ENCODE results near the gene CBFA2T2. TPM values are rescaled to one million over a fixed set of nuclear protein-coding genes. Genes with fewer than 3 reads are reported as not detected.

The CBFA2T2 gene
- total RNA-seq (2014; rRNA removed; shearing (Covaris generic)), result 3.7 and 4.0 TPM in 2 replicates

DNA sequence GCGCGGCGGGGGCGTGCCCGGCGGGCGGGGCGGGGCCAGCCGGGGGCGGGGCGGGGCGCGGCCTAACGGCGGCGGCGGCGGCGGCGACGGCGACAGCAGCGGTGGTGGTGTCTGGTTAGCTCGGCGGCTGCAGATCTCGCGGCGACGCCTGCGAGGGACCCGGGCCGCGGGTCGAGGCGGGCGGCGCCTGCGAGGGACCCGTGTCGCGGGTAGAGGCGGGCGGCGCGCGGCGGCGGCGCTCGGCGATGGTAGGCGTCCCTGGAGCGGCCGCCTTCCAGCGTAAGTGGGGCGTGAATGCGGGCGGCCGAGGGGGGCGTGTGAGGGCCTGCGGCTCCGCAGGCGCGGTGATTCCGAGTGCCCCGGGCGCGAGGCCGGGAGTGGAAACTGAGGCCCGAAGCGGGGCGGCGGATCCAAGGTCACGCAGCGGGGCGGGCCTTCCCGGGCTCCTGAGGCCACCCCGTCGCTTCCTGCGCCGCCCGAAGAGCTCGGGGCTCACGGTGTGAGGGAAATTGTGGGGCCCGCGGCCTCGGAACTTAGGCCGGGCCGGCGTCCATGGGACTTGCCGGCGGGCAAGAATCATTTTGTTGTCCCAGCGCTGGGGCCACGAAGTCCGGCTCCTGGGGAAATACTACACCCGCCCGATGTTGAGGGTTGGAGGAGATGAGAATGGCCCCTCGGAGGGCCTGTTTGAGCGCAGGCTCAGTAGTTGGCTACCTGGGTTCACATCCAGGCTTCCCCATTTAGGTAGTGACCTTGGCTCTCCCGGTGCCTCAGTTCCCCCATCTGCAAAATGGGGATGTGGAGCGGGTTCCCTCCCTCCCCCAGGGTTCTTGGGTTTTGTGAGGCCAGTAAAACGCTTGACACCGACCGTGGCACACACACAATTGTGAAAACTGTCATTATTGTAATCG, at the start of gene CBFA2T2:
TSS of gene CBFA2T2 (plus strand) at position 74 of the 911 bp plus-strand sequence. CDS start at position 246, 172 bp downstream.

DNA sequence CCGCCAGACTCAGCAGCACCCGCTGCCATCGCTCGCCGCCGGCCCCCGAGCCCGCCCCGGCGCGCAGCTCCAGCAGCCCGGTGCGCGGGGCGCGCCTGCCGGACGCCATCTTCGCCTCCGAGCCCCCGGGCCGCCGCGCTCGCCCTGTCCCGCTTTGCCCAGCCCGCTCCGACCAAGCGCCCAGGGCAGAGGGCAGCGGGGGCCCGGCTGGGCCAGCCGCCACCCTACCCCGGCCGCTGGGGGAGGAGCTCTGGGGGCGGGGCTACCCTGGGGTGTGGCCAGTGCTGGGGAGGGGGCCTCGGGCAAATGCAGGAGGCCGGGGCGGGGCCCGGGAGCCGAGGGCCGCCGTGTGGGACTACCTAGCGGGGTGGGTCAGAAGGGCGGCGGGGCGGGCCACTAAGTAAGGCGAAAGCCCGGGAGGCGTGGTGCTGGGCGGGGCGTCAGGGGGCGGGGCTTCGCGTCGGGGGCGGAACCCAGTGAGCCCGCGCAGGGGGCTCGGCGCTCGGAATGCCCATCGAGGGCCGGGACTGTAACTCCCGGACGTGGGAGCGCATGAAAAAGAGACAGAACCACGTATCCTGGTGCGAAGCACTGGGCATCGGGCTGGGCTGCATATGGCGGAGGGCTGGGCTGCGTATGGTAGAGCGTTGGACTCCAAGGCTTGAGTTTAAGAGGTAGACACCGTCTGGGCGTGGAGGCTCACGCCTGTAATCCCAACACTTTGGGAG, 46.2 kb upstream of the CBFA2T2 start, which contains the start of gene SNTA1:
TSS of gene SNTA1 (minus strand) at position 252 of the 728 bp plus-strand sequence. CDS start at position 109, 143 bp downstream.

DNA sequence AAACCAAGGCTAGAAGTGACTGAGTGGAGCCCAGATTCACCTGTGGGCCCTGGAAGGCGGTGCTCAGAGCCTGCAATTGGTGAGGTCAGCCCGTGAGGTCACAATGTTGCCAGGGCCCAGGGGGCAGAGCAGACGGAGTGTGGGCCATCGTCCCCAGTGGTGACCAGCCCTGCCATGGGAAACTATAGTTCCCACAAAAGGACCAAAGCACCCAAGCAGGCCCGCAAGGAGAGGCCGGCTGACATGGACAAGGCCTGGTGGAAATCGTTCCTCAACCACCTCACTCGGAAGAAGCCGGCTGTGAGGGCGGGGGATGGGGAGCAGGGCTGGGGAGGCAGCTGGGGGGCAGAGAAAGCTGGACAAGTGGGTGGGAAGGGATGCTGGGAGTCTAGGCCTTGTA, 172.3 kb downstream of the CBFA2T2 start, which contains the start of gene C20orf144:
TSS of gene C20orf144 (plus strand) at position 156 of the 400 bp plus-strand sequence. CDS start at position 175, 19 bp downstream.

GRCh38 chr20:33666293-33667244, 176.7 kb downstream of the CBFA2T2 start, which contains the start of gene ACTL10:
Gene ACTL10, plus strand, starts transcription at chr20:33666943. Its CDS starts 555 bp downstream, at chr20:33667498.

DNA sequence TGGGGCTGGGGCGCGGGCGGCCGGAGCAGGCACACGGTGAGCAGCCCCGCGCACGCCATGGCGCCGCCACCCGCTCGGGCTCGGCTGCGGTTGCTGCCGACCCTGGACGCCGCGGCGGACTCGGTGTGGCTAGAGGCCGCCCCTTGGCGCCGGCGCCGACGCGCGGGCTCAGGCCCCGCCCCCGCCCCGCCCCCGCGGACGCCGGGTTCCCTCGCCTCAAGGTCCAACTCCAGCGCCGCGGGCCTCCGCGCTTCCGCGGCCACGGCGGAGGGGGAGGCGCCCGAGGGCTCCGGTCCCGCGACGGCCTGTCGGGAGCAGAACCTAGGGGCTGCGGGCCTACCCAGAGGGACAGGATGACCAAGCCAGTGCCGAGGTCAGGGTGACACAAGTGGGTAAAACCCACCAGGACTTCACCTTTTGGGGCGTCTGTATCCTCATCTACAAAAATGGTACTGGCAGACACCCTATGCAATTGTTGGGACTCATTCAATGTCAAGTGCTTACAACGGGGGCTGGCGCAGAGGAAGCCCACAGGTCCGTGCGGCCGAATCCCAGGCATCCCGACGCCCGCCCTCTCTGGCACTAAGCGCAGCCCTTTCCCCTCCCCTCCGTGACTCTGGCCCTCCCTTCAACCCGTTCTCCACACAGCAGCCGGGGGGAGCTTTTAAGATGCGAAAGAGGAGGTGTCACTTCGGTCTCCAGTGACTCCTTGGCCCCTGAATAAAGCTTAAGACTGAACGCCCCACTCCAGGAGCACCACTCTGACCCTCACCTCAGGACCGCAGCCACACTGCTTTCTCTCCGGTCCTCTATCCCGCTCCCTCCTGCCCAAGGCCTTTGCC, 184.6 kb downstream of the CBFA2T2 start, which contains the start of gene NECAB3:
TSS of gene NECAB3 (minus strand) at position 135 of the 842 bp plus-strand sequence. CDS start at position 59, 76 bp downstream.

GRCh38 chr20:33686100-33686983, 196.4 kb downstream of the CBFA2T2 start, which contains the start of gene E2F1:
Gene E2F1, minus strand, starts transcription at chr20:33686385. Its CDS starts 121 bp downstream, at chr20:33686264.

Other genes starting within 250 kb of the CBFA2T2 start
- 0.24 and 0.30 TPM in 2 replicates for gene BPIFB1, start 206.9 kb upstream of the CBFA2T2 start, total RNA-seq (2014; rRNA removed; shearing (Covaris generic))
- 27.2 TPM in 2 replicates for gene CDK5RAP1, start 88.6 kb upstream of the CBFA2T2 start, total RNA-seq (2014; rRNA removed; shearing (Covaris generic))
- 11.2 and 12.4 TPM in 2 replicates for gene SNTA1, start 46.3 kb upstream of the CBFA2T2 start, total RNA-seq (2014; rRNA removed; shearing (Covaris generic))
- gene C20orf144, start 172.2 kb downstream of the CBFA2T2 start, total RNA-seq (2014; rRNA removed; shearing (Covaris generic)), result 0.04 TPM in 1 of 2 replicates, not detected in the other
- gene ACTL10, start 176.8 kb downstream of the CBFA2T2 start, total RNA-seq (2014; rRNA removed; shearing (Covaris generic)), result 9.3 and 9.6 TPM in 2 replicates
- gene NECAB3, start 184.3 kb downstream of the CBFA2T2 start, total RNA-seq (2014; rRNA removed; shearing (Covaris generic)), result 41.3 and 44.0 TPM in 2 replicates
- 41.6 and 45.6 TPM in 2 replicates for gene E2F1, start 196.3 kb downstream of the CBFA2T2 start, total RNA-seq (2014; rRNA removed; shearing (Covaris generic))
- gene PXMP4, start 230.2 kb downstream of the CBFA2T2 start, total RNA-seq (2014; rRNA removed; shearing (Covaris generic)), result 2.6 and 2.9 TPM in 2 replicates
- gene ZNF341, start 241.9 kb downstream of the CBFA2T2 start, total RNA-seq (2014; rRNA removed; shearing (Covaris generic)), result 3.0 and 3.9 TPM in 2 replicates